ENCODE data around the gene TRIM69.
"Not testable (repeated sequence)": the region's sequence is repeated elsewhere in the genome, so short reads cannot be mapped to it uniquely, and the experiment has no call there.

TRIM69 gene

GRCh38 chr15:44736181-44736765, at the start of gene TRIM69:
Gene TRIM69, plus strand, starts transcription at chr15:44736528. Its CDS starts 177 bp downstream, at chr15:44736705.
- no peak for DNase-seq (ENCODE audit: insufficient read length, low spot score)

GRCh38 chr15:44689318-44689717, 47.0 kb upstream of the TRIM69 start:
- not testable (repeated sequence) for FAIRE-seq; DNase-seq (ENCODE audit: insufficient read length, low spot score)

More at GRCh38 chr15:44736181-44736765, at the start of gene TRIM69:
- FAIRE-seq, result peak; percentile 94

DNA sequence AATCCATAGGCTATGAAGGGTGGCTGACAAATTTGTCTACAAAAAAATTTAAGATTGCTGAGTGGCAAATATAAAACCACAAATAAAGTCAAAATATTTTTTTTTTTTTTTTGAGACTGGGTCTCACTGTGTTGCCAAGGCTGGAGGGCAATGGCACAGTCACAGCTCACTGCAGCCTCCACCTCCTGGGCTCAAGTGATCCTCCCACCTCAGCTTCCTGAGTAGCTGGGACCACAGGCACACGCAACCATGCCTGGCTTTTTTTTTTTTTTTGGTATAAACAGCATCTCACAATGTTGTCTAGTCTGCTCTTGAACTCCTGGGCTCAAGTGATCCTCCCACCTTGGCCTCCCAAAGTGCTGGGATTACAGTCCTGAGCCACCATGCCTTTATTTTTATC, 46.1 kb upstream of the TRIM69 start:
- FAIRE-seq; DNase-seq (ENCODE audit: insufficient read length, low spot score): not testable (repeated sequence)

DNA sequence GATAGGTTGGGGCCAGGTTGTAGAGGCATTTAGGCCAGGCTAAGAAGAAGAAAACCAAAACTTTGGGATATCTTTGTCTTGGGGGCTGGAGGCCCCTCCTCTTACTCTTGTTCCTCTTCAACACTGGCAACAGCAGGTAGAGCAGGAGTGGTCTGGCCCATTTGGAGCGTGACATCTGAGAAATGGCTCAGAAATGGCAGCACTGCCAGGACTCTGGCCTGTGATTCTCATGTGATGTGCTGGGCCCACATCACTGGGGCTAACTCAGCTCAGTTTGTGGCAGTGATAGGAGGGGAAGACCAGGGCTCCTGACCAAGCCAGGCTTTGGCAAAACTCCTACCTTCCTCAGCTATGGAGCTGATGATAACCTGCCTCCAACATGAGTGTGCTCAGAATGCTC, 43.7 kb upstream of the TRIM69 start:
- FAIRE-seq (no peak), DNase-seq (ENCODE audit: insufficient read length, low spot score) (no peak)

- FAIRE-seq, result no peak
- no peak for DNase-seq (ENCODE audit: insufficient read length, low spot score)
These were observed 41.9 kb upstream of the TRIM69 start for GRCh38 chr15:44694416-44694815.

GRCh38 chr15:44695294-44695693, 41.0 kb upstream of the TRIM69 start:
- FAIRE-seq (no peak), DNase-seq (ENCODE audit: insufficient read length, low spot score) (no peak)

DNA sequence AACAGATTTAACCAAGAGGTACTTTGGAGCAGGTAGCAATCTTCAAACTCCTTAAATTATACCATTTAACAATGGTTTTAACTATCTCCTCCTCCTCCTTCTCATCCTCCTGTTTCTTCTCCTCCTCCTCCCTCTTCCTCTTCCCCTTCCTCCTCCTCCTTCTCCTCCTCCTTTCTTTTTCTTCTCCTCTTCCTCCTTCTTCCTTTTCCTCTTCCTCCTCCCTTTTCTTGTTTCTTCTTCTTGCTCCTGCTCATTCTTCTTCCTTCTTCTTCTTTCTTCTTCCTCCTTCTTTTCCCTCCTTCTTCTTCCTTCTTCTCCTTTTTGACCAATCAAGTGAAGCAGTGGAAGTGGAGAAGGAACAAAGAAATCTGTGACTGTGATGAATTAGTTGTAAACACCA, 39.3 kb upstream of the TRIM69 start:
- FAIRE-seq, result no peak

GRCh38 chr15:44698641-44699040, 37.7 kb upstream of the TRIM69 start:
- FAIRE-seq (no peak), DNase-seq (ENCODE audit: insufficient read length, low spot score) (no peak)

More for the DNA sequence above, 39.3 kb upstream of the TRIM69 start:
- DNase-seq (ENCODE audit: insufficient read length, low spot score), result no peak

DNA sequence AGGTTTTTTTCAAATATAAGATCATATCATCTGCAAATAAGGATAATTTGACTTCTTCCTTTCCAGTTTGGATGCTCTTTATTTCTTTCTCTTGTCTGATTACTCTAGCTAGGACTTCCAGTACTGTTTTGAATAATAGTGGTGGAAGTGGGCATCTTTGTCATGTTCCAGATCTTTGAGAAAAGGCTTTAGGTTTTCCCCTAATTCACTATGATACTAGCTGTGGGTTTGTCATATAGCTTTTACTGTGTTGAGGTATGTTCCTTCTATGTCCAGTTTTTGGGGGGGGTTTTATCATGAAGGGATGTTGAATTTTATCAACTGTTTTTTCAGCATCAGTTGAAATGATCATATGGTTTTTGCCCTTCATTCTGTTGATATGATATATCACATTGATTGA, 35.7 kb upstream of the TRIM69 start:
- FAIRE-seq; DNase-seq (ENCODE audit: insufficient read length, low spot score): not testable (repeated sequence)

- no peak for FAIRE-seq
- DNase-seq (ENCODE audit: insufficient read length, low spot score), result no peak
These were observed 30.3 kb upstream of the TRIM69 start for GRCh38 chr15:44705986-44706385.

DNA sequence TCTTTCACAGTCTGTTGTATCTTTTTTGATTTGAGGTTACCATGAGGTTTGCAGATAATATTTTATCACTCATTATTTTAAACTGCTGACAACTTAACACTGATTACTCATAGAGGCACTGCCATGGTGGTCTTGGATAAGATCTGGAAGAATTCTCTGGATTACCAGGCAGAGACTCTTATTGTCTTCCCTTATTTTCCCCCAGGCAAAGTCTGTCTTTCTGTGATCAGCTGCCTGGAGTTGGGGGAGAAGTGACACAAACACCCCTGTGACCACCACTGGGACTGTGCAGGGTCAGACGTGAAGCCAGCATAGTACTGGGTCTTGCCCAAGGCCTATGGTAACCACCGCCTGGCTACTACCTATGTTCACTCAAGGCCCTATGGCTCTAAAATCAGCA, 29.9 kb upstream of the TRIM69 start:
- no peak for DNase-seq (ENCODE audit: insufficient read length, low spot score)
- FAIRE-seq, result no peak

DNA sequence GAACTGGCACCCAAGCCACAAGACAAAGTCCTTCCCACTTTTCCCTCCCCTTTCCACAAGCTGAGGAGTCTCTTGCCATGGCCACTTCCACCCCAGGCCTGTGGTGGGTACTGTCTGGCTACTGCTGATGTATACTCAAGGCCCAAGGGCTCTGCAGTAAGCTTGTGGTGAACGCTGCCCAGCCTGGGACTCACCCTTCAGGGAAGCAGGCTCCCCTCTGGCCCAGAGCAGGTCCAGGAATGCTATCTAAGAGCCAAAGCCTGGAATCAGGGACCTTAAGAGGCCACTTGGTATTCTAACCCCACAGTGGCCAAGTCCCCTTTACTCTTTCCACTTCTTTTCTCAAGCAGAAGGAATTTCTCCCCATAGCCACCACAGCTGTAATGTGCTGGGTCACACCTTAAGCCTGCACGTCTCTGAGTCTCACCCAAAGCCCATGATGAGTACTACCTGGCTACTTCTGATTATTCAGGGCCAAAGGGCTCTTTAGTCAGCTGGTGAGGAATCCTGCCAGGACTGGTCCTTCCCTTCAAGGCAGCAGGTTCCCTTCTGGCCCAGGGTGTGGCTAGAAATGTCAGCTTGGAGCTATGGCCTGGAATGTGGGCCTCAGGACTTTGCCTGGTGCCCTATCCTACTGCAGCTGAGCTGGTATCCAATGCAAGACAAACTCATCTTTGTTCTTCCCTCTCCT, 29.2 kb upstream of the TRIM69 start:
- no peak for DNase-seq (ENCODE audit: insufficient read length, low spot score)
- FAIRE-seq, result no peak

DNA sequence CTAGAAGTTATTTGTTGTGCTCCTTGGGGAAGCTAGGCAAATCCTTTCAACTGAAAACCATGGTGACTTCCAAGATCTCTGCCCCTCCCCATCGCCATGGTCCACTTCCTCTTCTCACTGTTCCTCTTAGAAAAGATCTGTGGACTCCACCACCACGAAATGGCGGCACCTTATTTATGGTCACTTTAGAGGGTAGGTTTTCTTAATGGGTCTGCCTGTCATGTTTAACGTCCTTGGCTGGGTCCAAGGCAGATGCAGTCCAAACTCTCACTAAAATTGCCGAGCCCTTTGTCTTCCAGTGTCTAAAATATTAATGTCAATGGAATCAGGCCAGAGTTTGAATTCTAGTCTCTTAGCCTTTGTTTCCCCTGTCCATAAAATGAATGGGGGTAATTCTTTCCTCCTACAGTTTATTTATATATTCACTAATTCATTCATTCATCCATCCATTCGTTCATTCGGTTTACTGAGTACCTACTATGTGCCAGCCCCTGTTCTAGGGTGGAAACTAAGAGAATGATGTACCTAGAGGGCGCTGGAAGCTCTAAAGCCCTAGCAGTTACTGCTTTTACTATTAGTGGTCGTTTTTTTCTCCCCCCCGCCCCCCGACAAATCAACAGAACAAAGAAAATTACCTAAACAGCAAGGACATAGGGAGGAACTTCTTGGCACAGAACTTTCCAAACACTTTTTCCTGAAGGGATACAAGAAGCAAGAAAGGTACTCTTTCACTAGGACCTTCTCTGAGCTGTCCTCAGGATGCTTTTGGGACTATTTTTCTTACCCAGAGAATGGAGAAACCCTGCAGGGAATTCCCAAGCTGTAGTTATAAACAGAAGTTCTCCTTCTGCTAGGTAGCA, 25.9 kb upstream of the TRIM69 start:
- FAIRE-seq (peak; percentile 94), DNase-seq (ENCODE audit: insufficient read length, low spot score) (no peak)

DNA sequence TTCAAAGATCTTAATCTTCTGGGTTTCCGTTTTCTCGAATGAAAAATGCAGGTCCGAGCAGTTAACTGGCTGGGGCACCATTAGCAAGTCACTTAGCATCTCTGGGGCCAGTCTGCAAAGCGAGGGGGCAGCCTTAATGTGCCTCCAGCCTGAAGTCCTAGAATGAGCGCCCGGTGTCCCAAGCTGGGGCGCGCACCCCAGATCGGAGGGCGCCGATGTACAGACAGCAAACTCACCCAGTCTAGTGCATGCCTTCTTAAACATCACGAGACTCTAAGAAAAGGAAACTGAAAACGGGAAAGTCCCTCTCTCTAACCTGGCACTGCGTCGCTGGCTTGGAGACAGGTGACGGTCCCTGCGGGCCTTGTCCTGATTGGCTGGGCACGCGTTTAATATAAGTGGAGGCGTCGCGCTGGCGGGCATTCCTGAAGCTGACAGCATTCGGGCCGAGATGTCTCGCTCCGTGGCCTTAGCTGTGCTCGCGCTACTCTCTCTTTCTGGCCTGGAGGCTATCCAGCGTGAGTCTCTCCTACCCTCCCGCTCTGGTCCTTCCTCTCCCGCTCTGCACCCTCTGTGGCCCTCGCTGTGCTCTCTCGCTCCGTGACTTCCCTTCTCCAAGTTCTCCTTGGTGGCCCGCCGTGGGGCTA, 25.1 kb upstream of the TRIM69 start, which contains the start of the genes B2M and PATL2:
TSS of gene B2M (plus strand) at position 422 of the 647 bp plus-strand sequence. CDS start at position 452, 30 bp downstream.
TSS of gene PATL2 (minus strand) at position 228 of the 647 bp plus-strand sequence. CDS start 34,833 bp downstream, outside the sequence.
- FAIRE-seq (no peak), DNase-seq (ENCODE audit: insufficient read length, low spot score) (peak; percentile 58)

GRCh38 chr15:44711743-44712345, 24.5 kb upstream of the TRIM69 start:
- DNase-seq (ENCODE audit: insufficient read length, low spot score) (no peak), FAIRE-seq (no peak)

GRCh38 chr15:44712346-44713005, 23.9 kb upstream of the TRIM69 start:
- DNase-seq (ENCODE audit: insufficient read length, low spot score) (no peak), FAIRE-seq (peak; percentile 83)

GRCh38 chr15:44713006-44713966, 23.0 kb upstream of the TRIM69 start:
- FAIRE-seq (no peak), DNase-seq (ENCODE audit: insufficient read length, low spot score) (no peak)

DNA sequence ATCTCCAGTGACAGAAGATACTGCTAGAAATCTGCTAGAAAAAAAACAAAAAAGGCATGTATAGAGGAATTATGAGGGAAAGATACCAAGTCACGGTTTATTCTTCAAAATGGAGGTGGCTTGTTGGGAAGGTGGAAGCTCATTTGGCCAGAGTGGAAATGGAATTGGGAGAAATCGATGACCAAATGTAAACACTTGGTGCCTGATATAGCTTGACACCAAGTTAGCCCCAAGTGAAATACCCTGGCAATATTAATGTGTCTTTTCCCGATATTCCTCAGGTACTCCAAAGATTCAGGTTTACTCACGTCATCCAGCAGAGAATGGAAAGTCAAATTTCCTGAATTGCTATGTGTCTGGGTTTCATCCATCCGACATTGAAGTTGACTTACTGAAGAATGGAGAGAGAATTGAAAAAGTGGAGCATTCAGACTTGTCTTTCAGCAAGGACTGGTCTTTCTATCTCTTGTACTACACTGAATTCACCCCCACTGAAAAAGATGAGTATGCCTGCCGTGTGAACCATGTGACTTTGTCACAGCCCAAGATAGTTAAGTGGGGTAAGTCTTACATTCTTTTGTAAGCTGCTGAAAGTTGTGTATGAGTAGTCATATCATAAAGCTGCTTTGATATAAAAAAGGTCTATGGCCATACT, 21.1 kb upstream of the TRIM69 start:
- peak; percentile 18 for FAIRE-seq

More for the DNA sequence above, 21.1 kb upstream of the TRIM69 start:
- no peak for DNase-seq (ENCODE audit: insufficient read length, low spot score)
